DMS153 treated with DMSO at 0.1 percent for 48 hours (cell line): ENCODE results near the gene RHOG.
"Not testable (repeated sequence)": the region's sequence is repeated elsewhere in the genome, so short reads cannot be mapped to it uniquely, and the experiment has no call there.

Source experiments
- DNase-seq: peaks from one replicate; lab custom pipeline; 2025; ENCODE audit not compliant: unreplicated experiment; lab: John Stamatoyannopoulos, UW

RHOG gene

DNA sequence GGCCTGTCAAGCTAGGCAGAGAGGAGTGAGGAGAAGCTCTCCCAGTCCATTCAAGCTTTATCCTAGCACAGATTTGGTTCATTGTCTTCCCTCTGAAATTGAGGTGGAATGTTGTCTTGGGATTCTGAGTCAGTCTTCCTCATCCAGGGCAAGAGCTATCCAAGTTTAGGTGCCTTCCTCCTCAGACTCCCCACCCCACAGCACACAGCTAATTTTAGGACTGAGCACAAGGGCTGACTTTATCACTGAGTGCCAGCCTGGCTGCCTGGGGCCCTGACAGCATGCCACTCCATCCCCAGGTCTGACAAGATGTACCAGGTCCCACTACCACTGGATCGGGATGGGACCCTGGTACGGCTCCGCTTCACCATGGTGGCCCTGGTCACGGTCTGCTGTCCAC, 29.8 kb downstream of the RHOG start:
- DNase-seq, result no peak

DNA sequence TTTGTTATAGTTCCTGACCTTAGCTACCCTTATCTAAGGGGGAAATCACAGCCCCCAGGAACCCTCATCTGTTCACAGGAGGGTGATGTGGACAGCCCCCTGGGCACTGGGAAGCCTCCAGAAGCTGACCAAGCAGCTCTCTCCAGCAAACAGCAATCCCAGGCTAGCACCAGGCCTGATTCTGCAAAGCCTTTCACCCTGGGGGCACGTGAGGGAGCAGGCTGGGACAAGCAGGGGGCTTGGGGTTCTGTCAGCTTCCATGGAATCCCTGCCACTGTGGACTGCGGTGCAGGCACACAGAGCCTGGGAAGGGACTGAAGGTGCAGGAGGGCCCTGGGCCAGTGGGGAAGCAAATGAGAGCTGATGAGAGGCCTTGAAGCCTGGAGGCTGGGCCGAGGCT, 30.3 kb downstream of the RHOG start:
- no peak for DNase-seq

DNA sequence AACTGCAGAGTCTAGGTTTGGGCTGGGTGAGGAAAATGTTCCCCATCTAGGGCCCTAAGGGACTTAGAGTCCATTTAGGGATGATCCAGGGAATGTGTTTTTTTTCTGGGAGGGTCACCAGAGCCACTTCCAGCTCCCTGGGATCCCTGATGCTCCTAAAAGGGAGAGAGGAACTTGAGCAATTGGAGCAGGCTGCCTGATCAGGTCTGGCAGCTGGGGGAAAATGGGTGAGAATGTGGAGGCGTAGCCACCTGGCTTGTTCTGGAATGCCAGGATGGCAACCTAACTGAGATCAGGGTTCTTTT, 31.2 kb downstream of the RHOG start:
- no peak for DNase-seq

- DNase-seq, result peak; percentile 27
Observed at GRCh38 chr11:3808861-3809623, 31.7 kb downstream of the RHOG start.

DNA sequence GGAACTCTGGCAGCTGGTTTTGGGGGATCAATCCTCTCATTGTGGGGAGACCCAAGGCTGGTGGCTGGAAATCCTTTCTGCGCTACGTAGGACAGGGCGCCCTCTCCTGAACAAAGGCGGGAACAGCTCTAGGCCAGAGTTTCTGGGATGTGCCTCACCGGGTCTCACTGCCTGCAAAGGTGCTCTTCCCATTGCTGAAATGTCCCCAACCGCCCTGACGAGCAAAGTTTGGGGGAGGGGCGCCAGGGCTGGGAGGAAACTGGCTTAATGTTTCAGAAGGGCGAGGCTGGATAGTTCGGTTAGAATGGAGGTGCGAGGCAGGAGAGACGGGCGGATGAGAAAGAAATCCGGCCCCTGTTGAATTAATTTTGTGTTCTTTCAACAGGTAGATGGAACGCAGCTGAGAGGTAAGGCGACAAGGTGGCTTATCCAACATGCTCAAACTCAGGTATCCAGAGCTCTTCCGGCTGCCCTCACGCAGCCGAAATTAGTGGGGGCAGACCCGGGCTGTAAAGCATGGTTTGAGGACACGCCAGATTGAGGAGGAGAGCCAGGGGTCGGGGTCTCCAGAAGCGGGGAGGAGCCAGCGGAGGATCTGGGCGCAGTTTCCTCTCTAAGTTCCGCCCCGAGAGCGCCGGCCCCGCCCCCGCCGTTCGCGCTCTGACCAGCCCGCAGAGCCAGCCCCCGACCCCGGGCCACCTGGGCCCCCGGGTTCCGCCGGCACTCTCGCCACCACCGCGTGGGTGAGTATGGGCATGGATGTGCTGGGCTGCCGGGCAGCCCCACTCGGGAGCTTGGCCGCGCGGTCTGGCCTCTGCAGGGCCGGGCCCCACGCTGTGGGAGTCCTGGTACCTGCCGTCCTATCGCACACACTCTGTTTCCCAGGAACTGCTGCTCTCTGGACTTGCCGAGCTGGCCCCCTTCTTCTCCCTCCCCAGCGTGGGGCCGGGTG, 32.6 kb downstream of the RHOG start, which contains the start of gene PGAP2:
TSS of gene PGAP2 (plus strand) at position 652 of the 952 bp plus-strand sequence. CDS start 2,700 bp downstream, outside the sequence.
- DNase-seq, result peak; percentile 83

GRCh38 chr11:3803726-3804495, 36.8 kb downstream of the RHOG start:
- DNase-seq, result no peak

DNA sequence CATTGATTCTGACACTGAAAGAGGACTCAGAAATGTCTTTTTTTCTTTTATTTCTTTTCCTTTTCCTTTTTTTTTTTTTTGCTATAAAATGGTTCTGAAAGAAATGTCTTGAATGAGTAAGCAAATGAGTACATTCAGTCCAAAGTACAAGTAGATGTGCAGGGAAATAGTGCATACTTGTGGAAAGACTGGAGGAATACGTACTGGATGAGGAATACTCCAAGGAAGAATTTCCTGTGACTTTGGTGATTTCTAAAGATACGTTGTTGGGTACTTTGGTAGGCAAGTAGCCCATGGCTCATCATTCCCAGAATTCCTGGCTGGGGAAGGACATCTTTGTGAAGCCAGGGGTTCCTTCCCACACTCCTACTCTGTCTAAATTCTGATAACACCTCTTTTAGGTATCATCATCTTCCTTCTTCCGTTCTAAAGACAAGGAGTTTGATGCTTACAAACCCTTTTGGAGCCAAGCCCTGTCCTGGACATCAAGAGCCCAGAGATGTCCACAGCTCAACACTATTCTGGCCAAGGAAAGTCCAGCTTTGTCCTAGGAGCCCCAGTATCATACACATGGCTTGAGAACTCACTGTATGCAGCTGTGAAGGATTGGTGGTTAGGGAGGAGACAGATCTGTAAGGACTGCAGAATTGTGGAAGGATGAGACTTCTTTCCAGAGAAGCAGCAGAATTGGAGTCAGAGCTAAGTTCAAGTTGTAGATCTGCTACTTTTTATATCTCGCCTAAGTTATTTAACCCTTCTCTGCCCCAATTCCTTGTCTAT, 38.6 kb downstream of the RHOG start:
- no peak for DNase-seq

DNA sequence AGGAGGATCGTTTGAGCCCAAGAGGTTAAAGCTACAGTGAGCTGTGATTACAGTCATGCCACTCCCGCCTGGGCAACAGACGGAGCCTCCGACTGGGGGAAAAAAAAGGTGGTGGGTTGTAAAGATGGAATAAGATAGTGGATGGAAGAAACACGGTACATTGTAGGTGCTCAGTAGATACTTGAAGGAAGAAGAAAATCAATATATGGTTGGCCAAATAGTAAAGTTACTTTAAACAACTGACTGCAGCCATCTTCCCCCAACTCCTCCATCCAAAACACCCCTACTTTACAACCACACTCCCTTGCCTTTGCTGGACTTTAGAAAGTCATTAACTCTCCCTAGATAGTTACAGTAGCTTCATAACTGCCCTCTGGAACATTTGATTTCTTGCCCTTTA, 40.9 kb downstream of the RHOG start:
- DNase-seq, result no peak

DNA sequence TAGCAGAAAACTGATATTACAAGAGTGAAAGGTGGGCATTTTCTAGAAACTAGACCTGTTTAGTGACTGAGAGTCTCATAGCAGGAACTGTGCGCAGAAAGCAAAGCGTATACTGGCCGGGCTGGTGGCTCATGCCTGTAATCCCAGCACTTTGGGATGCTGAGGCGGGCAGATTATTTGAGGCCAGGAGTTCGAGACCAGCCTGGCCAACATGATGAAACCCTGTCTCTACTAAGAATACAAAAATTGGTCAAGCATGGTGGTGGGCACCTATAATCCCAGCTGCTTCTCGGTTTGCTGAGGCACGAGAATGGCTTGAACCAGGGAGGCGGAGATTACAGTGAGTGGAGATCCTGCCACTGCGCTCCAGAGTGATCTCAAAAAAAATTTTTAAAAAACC, 41.6 kb downstream of the RHOG start:
- no peak for DNase-seq

DNA sequence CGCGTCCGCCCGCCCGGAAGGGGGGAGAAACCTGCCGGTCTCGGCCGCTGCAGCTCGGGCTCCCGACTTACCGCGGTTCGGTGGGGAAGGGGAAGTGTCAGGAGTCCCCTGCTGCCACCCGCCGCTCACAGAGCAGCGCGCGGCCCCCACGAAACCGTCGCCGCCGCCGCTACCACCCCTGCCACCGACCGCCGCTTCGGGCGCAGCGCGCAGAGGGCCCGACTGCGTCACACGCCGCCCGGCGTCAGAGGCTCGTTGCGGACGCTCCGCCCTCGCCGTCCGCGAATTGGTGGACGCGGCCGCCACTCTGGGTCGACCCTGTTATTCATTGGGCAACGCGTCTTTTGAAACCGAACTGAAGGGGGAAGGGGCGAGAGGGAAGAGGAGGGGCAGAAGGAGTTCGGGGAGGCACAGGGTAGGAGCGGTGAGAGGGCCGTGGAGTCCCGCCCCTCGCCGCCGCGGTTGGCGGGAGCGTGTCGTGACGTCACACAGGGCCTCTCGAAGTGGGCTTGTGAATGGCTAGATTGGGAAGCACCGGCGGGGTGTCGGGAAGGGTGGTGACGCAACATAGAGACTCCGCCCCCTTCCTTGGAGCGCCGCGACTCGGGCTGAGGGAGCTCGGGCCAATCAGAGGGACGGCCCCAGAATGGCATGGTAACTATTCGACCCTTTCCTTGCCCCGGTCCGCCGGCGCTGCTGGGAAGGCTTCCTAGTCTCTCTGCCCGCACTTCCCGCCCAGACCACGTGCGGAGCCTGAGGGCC, 43.2 kb downstream of the RHOG start, which contains the start of gene NUP98:
TSS of gene NUP98 (minus strand) at position 226 of the 762 bp plus-strand sequence. CDS start 15,437 bp downstream, outside the sequence.
- DNase-seq, result peak; percentile 97

DNA sequence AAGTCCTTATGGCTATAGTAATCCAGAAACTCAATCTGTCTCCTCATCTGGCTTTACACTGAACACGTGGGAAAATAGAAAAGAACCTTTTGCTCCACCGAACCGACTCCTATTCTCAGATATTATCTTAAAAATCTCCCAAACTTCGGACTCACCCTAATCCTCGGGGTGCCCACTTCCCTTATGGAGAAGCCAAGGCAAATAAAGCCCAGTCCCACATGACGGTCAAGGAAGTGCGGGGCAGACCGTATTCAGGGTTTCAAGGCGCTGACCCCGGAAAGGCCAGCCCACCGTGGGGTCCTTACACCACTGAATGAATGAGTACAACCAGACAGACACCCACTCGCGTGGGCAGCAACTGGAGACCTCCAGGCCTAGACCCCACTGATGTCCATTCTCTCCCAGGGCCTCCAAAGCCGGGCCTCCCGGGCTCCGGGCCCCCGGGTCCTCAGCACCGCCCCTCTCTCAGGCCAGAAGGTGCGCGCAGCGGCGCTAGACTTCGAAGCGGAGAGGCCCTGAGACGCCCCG, 43.9 kb downstream of the RHOG start:
- no peak for DNase-seq

GRCh38 chr11:3796346-3796745, 44.4 kb downstream of the RHOG start:
- DNase-seq, result no peak

DNA sequence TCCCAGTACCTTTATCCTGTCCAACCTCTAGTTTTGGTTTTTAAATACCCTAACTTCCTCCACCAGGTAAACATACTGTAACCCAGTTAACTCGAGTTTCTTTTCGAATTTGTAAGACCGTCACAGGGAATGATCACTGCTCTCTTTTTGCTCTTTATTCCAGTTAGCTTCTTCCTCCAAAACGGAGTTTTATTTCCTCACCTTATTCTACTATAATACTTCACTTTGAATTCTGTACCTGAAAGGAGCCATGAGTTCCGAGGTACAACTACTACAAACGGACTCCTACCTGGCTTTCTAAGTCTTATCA, 44.8 kb downstream of the RHOG start:
- no peak for DNase-seq

- DNase-seq, result no peak
Observed at GRCh38 chr11:3795131-3796001, 45.4 kb downstream of the RHOG start.

DNA sequence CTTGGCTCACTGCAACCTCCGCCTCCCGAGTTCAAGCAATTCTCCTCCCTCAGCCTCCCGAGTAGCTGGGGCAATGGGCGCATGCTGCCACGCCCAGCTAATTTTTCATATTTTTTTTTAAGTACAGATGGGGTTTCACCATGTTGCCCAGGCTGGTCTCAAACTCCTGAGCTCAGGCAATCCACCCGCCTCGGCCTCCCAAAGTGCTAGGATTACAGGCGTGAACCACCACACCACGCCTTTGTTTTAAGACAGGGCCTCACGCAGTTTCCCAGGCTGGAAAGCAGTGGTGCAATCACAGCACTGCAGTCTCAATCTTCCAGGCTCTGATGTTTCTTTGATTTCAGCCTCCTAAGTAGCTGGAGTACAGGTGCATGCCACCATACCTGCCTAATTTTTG, 46.4 kb downstream of the RHOG start:
- DNase-seq, result not testable (repeated sequence)

DNA sequence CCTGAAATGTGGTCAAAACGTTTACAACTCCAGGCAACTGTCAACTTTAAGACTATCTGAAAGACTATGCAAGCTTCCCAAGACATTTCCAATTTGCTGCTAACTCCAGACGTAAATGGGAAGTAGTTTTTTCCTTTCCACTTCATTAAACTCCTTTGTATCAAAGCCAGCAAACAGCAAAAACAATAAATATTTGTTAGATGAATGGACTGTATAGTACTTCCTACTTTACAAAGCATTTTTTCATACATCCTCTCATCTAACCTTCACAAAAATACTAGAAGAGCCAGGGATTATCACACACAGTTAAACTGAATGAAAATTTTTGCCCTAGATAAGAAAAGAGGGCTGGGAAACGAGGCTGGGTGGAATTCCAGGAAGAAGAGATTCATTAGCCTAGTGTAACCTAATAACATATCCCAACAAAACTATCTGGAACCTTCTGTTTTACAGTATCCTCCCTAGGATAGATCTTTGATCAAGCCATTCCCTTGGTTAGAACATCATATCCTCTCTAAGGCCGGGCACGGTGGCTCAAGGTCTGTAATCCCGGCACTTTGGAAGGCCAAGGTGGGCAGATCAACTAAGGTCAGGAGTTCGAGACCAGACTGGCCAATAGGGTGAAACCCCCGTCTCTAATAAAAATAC, 53.9 kb downstream of the RHOG start:
- no peak for DNase-seq

DNA sequence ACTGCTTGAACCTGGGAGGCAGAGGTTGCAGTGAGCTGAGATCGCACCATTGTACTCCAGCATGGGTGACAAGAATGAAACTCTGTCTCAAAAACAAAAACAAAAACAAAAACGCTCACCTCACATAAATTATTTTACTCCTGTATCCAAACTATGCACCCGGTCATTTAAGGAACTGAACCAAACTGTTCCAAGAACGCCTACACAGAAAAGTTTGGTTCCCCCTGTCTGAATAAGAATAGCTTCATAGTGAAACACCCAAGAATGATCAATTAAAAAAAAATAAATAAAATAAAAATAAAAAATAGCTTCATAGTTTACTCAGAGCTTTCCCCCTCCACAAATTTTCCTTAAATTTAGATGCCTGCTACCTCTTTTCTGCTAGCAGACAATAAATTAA, 57.1 kb downstream of the RHOG start:
- no peak for DNase-seq

DNA sequence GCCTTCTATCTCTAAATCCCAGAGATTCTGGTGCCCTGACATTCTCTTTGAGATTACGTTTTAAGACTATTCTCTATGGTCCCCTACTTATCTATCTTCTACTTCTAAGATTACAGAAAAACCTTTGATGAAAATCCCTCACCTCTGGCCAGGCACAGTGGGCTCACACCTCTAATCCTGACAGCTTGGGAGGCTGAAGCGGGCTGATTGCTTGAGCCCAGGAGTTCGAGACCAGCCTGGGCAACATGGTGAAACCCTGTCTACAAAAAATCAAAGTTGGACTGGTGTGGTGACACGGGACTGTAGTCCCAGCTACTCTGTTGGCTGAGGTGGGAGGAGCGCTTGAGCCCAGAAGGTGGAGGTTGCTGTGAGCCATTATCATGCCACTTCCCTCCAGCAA, 57.8 kb downstream of the RHOG start:
- DNase-seq, result no peak
